Hepatocyte (in vitro differentiated cells): Measurements from ENCODE around the gene CGB7.
A peak's percentile ranks its signal among the peaks of the same experiment; 100 is the strongest.

Experiments
- CTCF ChIP-seq: fragments of 200-600 bp; sonication (generic); IDR thresholded peaks from 2 replicates; pipeline ENCODE4 v1.5.1; 2016; ENCODE audit warnings: antibody characterized with exemption, mild to moderate bottlenecking; ENCODE audit not compliant: poor library complexity
- EZH2phosphoT487 ChIP-seq: fragments of 200-600 bp; sonication (generic); IDR thresholded peaks from one replicate; pipeline ENCODE4 v1.6.1; 2018; ENCODE audit warnings: antibody characterized with exemption, mild to moderate bottlenecking, low read depth, moderate library complexity; ENCODE audit not compliant: unreplicated experiment, severe bottlenecking

DNA sequence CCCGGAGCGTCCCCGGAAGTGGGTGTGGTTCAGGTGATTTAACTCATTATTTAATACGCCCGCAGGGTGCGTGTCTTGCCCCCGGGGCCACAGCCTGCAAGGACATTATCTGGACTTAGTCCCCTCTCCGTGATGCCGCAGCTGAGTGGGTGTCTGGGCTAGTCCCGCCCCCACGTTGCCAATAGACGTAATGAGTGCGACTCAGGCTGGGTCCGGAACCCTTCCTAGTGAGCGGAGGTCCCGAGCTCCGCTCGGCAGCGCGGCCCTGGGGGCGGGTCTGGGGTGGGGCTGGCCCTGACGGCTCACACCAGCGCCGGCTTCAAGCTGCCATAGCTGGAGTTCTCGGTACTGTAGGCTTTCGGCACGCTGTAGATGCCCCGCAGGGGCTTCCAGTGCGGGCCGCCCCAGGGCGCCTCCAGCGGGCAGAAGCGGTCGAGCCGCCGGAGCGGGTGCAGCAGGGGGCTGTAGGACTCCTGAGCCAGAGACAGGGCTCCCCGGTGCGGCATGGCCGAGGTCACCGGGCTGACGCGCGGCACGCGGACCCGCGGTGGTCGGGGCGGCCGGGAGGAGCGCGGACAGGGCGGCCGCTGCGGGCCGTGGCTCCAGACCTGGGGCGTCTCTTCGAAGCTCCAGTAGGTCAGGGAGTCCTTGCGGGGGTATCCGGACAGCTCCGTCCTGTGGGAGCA is 39.7 kb downstream of the CGB7 start:
- peak; percentile 52 for TF ChIP-seq CTCF
- TF ChIP-seq EZH2phosphoT487: no peak
